NCI-H1436 (cell line): Measurements from ENCODE around the gene KRTAP5-9.
"Not testable (repeated sequence)": the region's sequence is repeated elsewhere in the genome, so short reads cannot be mapped to it uniquely, and the experiment has no call there.

ENCODE experiments used
- DNase-seq: peaks from one replicate; lab custom pipeline; 2025; lab: John Stamatoyannopoulos, UW

Gene KRTAP5-9

GRCh38 chr11:71585673-71586072 lies 37.5 kb downstream of the KRTAP5-9 start:
- not testable (repeated sequence) for DNase-seq

DNA sequence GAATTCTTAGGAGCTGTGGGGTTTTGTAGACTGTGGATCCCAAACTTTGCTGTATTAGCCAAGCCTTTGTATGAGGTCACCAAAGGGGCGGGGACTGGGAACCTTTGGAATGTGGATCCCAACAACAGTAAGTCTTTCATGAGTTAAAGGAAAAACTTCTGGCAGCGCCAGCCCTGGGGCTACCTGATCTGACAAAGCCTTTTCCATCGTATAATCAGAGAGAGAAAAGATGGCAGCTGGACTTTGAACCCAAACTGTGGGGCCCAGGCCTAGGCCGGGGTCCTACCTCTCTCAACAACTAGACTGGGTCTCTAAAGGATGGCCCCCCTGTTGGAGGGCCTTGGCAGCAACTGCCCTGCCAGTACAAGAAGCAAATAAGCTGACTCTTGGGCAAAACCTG lies 40.1 kb downstream of the KRTAP5-9 start:
- DNase-seq, result not testable (repeated sequence)

- DNase-seq, result not testable (repeated sequence)
Observed at GRCh38 chr11:71588822-71589545, 40.8 kb downstream of the KRTAP5-9 start.

DNA sequence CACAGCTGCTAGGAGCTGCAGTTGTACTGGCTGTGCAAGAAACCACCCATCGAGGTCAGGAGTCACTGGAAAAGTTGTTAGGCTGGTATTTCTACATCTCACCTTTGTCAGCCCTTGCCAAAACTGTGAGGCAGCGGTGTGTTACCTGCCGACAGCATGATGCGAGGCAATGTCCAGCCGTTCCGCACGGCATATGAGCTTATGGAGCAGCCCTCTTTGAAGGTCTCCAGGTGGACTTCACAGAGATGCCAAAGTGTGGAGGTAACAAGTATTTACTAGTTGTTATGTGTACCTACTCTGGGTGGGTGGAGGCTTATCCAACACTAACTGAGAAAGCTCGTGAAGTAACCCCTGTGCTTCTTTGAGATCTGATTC lies 41.3 kb downstream of the KRTAP5-9 start:
- not testable (repeated sequence) for DNase-seq
